OCI-LY7 (cell line): ENCODE data around the gene ALK. TPM values are rescaled to one million over a fixed set of nuclear protein-coding genes. Genes with fewer than 3 reads are reported as not detected.

Experiments
- BruUV-seq: library from RNA; stranded (reverse); fragments of 400-500 nt; replicated peaks from 2 replicates; lab custom pipeline; 2021; lab: Mats Ljungman, UMichigan
- CTCF ChIA-PET: fragments of 300-600 bp; sonication (Branson Sonifier 250); formaldehyde crosslinking; loops from one replicate; lab custom pipeline; 2022; ENCODE audit warnings: antibody characterized with exemption; ENCODE audit not compliant: unreplicated experiment; lab: Charles Lee
- POLR2A ChIA-PET: fragments of 300-600 bp; sonication (Branson Sonifier 250); formaldehyde crosslinking; loops from one replicate; lab custom pipeline; 2022; ENCODE audit warnings: antibody characterized with exemption; lab: Charles Lee
- DNase-seq: peaks from one replicate; pipeline ENCODE4 v3.0.0-alpha.2; 2015; ENCODE audit warnings: low spot score
- H2AFZ ChIP-seq: fragments of 200-600 bp; sonication (generic), shearing (Covaris generic); 2 replicates; pipeline ENCODE4 v1.6.1; 2014; ENCODE audit warnings: mild to moderate bottlenecking, antibody characterized with exemption, low read length, moderate library complexity
- H3K27ac ChIP-seq: fragments of 200-600 bp; sonication (generic); 2 replicates; pipeline ENCODE4 v1.5.1; 2014; ENCODE audit warnings: mixed run types, low read depth, mild to moderate bottlenecking, moderate library complexity, low read length, inconsistent platforms; ENCODE audit not compliant: poor library complexity, severe bottlenecking
- H3K36me3 ChIP-seq: fragments of 200-600 bp; sonication (generic); 2 replicates; pipeline ENCODE4 v1.6.1; 2014; ENCODE audit warnings: mild to moderate bottlenecking, antibody characterized with exemption, low read length, moderate library complexity, mixed read lengths; ENCODE audit not compliant: insufficient read depth
- H3K4me1 ChIP-seq: fragments of 200-600 bp; sonication (generic); 2 replicates; pipeline ENCODE4 v1.5.1; 2014; ENCODE audit warnings: mild to moderate bottlenecking, low read length; ENCODE audit not compliant: insufficient read depth, poor library complexity, severe bottlenecking
- H3K4me2 ChIP-seq: fragments of 200-600 bp; sonication (generic); 2 replicates; pipeline ENCODE4 v1.6.1; 2014; ENCODE audit warnings: mild to moderate bottlenecking, low read length
- H3K4me3 ChIP-seq: fragments of 200-600 bp; sonication (generic); 2 replicates; pipeline ENCODE4 v1.5.1; 2014; ENCODE audit warnings: mild to moderate bottlenecking, low read depth, low read length; ENCODE audit not compliant: poor library complexity, severe bottlenecking
- H3K79me2 ChIP-seq: fragments of 200-600 bp; sonication (generic); 2 replicates; pipeline ENCODE4 v1.6.1; 2016; ENCODE audit warnings: low read depth, mild to moderate bottlenecking, low read length, moderate library complexity, mixed read lengths; ENCODE audit not compliant: insufficient read depth
- H3K9me2 ChIP-seq: fragments of 200-600 bp; sonication (generic); 2 replicates; pipeline ENCODE4 v1.6.1; 2016; ENCODE audit warnings: mild to moderate bottlenecking, low read length, mixed read lengths; ENCODE audit not compliant: insufficient read depth
- H3K9me3 ChIP-seq: fragments of 200-600 bp; sonication (generic); 2 replicates; pipeline ENCODE4 v1.6.1; 2014; ENCODE audit warnings: mild to moderate bottlenecking, mixed run types, low read length, mixed read lengths
- H4K20me1 ChIP-seq: fragments of 200-600 bp; sonication (generic); 2 replicates; pipeline ENCODE4 v1.6.1; 2014; ENCODE audit warnings: mild to moderate bottlenecking, antibody characterized with exemption, low read length, moderate library complexity, mixed read lengths; ENCODE audit not compliant: insufficient read depth
- CTCF ChIP-seq: fragments of 200-600 bp; sonication (generic); conservative IDR thresholded peaks from 2 replicates; pipeline ENCODE4 v1.5.1; 2014; ENCODE audit warnings: mild to moderate bottlenecking, antibody characterized with exemption, low read length, moderate library complexity, mixed read lengths
- EZH2phosphoT487 ChIP-seq: fragments of 200-600 bp; sonication (generic); IDR thresholded peaks from 2 replicates; pipeline ENCODE4 v1.6.1; 2018; ENCODE audit warnings: low read depth, borderline replicate concordance, mild to moderate bottlenecking, mixed run types, antibody characterized with exemption, low read length, moderate library complexity, mixed read lengths
- intact Hi-C: fragments of 100-400 bp; cut with micrococcal nuclease; formaldehyde crosslinking; loops from one replicate; pipeline ENCODE4 v1.10.0; 2022; ENCODE audit not compliant: unreplicated experiment
- total RNA-seq, 2 experiments: library from RNA; depleted of rRNA in 1 of 2; stranded (reverse); fragments of >200 nt in 1 of 2; shearing (Covaris generic) in 1 of 2; gene quantifications; 2 replicates each; pipeline ENCODE4 v1.2.3, GENCODE V29; 2014 to 2022

The ALK gene
- total RNA-seq, 2 experiments from 2014 or later, result 0.09 TPM; not detected in 1

- no peaks in the 10 kb centered on the region for H3K36me3 ChIP-seq
- BruUV-seq, result no TSS peak
- no peaks in the 10 kb centered on the region for H4K20me1 ChIP-seq
- no peaks in the 10 kb centered on the region for H3K4me1 ChIP-seq
- CTCF ChIA-PET, result no interaction called here
- H3K4me3 ChIP-seq, result no peak overlapping the region
- no peak overlapping the region for H2AFZ ChIP-seq
- TF ChIP-seq EZH2phosphoT487 (no peak), CTCF (no peak)
- no peaks in the 10 kb centered on the region for H3K9me2 ChIP-seq
- no peaks in the 10 kb centered on the region for H3K79me2 ChIP-seq
- H3K27ac ChIP-seq, result no peak overlapping the region
- no peak for DNase-seq
- POLR2A ChIA-PET, result no interaction called here
- no peaks in the 10 kb centered on the region for H3K9me3 ChIP-seq
- intact Hi-C loops, result no loop called here
- H3K4me2 ChIP-seq, result no peak overlapping the region
These were observed 361.8 kb downstream of the ALK start for GRCh38 chr2:29559578-29559977.

GRCh38 chr2:29558097-29558496, 363.3 kb downstream of the ALK start:
- H3K4me1 ChIP-seq, result no peaks in the 10 kb centered on the region
- no peak for TF ChIP-seq EZH2phosphoT487
- no peak for TF ChIP-seq CTCF
- no TSS peak for BruUV-seq
- no peaks in the 10 kb centered on the region for H4K20me1 ChIP-seq
- no peak overlapping the region for H3K4me3 ChIP-seq
- no peaks in the 10 kb centered on the region for H3K9me3 ChIP-seq
- H3K36me3 ChIP-seq, result no peaks in the 10 kb centered on the region
- H3K79me2 ChIP-seq, result no peaks in the 10 kb centered on the region
- no peak overlapping the region for H3K4me2 ChIP-seq
- no peak for DNase-seq
- ChIA-PET CTCF (no interaction called here), POLR2A (no interaction called here)
- H2AFZ ChIP-seq, result no peak overlapping the region
- intact Hi-C loops, result no loop called here
- no peak overlapping the region for H3K27ac ChIP-seq
- no peaks in the 10 kb centered on the region for H3K9me2 ChIP-seq

GRCh38 chr2:29557268-29557667, 364.1 kb downstream of the ALK start:
- ChIA-PET CTCF (no interaction called here), POLR2A (no interaction called here)
- no peak for TF ChIP-seq EZH2phosphoT487
- no peak for TF ChIP-seq CTCF
- intact Hi-C loops, result no loop called here
- Histone ChIP-seq H3K4me1 (no peaks in the 10 kb centered on the region), H3K4me2 (no peak overlapping the region), H4K20me1 (no peaks in the 10 kb centered on the region), H3K27ac (no peak overlapping the region), H3K79me2 (no peaks in the 10 kb centered on the region), H3K4me3 (no peak overlapping the region), H3K9me2 (no peaks in the 10 kb centered on the region), H2AFZ (no peak overlapping the region), H3K36me3 (no peaks in the 10 kb centered on the region), H3K9me3 (no peaks in the 10 kb centered on the region)
- no peak for DNase-seq
- no TSS peak for BruUV-seq
